A549 treated with GW870086 at 1 μM for 4 hours (cell line): ENCODE results near the gene KCTD7. TPM values are rescaled to one million over a fixed set of nuclear protein-coding genes. Genes with fewer than 3 reads are reported as not detected.

Source experiments
- total RNA-seq: library from RNA; stranded (reverse); fragments of 200-300 nt; extraction: Qiagen RNA extraction; gene quantifications from 5 replicates; pipeline ENCODE4 v1.2.3, GENCODE V29; 2022; ENCODE audit warnings: low read depth

KCTD7 gene
- 5.1 to 6.5 TPM (median 6.0 TPM) in 5 replicates for total RNA-seq

GRCh38 chr7:66628361-66629221, at the start of gene KCTD7:
TSS of gene KCTD7 (plus strand) at chr7:66628881. CDS start at chr7:66629065, 184 bp downstream.

Other genes with a start within 250 kb of the KCTD7 start
- gene RABGEF1, start 111.9 kb downstream of the KCTD7 start, total RNA-seq = 23.9 to 26.8 TPM (median 25.3 TPM) in 5 replicates